SIG-M5 (cell line): ENCODE data around the gene FN3KRP.

Experiments used
- DNase-seq: peaks from one replicate; lab custom pipeline; 2025; lab: John Stamatoyannopoulos, UW

The FN3KRP gene

DNA sequence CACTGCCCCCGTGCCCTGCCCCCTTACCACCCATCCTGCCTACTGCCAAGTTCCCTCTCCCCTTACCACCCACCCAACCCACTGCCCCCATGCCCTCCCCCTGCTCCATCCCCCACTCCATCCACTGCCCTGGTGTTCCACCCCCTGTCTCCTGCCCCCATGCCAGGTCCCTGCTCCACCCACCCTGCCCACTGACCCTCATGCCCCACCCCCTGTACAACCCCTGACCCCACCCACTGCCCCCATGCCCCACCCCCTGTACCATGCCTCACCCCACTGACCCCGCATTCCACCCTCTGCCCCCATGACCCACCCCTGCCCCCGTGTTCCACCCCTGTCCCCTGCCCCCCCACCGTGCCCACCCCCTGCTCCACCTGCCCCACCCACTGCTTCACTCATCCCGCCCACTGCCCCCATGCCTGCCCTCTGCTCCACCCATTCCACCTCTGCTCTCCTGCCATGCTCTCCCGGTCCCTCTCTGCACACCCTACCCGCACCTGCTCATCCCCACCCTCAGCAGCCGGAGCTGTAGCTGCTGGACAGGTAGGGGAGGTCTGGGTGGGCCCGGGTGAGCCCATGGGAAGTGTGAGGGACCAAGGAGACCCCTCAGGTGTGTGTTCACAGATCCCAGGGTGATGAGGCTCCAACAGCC, 7.4 kb upstream of the FN3KRP start:
- DNase-seq: no peak

DNA sequence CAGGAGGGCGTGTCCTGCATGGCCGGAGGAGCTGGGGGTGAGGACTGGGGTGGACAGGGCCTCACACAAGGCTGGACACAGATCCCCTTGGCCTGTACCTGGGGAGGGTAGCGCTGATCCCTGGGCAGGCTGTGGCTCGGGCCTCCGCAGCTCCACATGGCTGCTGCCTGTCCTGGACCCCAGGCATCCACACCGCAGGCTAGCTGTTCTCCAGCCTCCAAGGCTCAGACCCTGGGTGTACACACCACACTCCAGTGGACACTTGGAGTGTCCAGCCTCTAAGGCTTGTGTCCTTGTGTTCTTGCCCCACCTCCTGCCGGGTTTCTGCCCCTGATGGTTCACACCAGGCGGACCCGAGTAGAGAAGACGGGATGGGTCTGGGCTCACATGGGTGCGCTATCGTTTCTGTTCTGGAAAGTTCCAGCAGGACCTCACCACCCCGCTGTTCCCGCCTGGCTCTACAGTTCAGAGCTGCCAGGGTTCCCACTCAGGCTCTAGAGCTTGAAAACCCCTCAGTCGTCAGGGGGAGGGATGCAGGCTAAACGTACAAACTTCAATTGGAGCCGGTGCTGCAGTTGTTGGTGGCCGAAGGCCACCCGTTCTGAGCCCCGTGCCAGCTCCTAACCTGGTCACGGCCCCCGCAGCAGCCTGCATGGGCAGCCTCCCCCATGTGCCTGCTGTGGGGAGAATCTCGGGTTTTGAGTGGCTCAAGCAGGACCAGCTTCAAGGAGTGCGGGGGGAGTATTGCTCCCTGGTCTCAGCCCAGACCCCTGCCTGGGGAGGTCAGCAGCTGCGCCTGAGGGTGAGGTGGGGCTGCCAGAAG, 6.6 kb upstream of the FN3KRP start:
- no peak for DNase-seq

DNA sequence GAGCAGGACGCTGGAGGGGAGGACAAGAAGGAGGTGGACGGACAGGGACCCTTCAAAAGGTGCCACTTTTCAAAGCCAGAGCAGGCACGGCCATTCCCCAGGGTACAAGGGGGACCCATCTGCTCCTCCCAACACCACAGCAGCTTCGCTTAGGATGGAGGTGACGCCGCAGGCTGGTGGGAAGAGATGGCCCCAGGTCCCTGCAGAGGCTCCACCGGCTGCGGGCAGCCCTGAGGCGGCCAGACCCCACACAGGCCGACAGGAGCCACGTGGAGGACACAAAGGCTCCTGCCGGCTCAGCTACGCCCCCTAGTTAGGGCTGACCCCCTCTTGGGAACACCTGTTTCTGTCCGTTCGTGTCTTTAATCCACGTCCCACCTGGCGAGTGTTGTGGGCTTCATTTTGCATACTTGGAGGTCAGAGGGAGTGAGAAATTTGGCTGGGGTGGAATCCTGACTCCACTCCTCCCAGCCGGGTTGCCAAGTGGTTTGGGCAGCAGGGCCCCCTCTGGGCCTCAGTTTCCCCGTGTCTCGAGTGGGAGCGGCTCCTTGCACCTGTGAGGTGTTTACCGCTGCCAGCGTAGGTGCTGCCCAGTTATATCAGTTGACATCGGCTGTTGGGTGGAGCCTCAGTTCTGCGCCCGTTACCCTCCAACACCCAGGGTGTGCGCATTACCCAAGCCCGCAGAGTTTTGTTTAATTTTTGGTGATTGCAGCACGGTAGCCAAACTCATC, 5.8 kb upstream of the FN3KRP start:
- no peak for DNase-seq

DNA sequence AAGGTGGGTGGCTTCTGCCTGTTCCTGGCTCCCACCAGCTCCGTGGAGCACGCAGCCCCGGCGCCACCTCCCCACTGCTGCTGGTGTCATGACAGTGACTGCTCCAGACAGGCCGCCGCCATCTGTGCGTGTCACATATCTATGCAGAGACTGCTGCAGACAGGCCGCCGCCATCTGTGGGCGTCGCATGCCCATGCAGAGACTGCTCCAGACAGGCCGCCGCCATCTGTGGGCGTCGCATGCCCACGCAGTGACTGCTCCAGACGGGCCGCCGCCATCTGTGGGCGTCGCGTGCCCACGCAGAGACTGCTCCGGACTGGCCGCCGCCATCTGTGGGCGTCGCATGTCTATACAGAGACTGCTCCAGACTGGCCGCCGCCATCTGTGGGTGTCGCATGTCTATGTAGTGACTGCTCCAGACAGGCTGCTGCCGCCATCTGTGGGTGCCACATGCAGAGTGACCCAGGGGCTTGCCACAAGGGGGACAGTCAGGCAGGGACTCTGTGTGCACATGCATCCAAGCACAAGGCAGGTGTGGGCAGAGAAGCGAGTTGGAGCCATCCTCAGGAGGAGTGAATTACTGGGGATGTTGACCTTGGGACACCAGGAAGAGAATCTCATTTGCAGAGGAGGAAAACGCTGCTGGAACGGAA, 3.3 kb upstream of the FN3KRP start:
- no peak for DNase-seq

DNA sequence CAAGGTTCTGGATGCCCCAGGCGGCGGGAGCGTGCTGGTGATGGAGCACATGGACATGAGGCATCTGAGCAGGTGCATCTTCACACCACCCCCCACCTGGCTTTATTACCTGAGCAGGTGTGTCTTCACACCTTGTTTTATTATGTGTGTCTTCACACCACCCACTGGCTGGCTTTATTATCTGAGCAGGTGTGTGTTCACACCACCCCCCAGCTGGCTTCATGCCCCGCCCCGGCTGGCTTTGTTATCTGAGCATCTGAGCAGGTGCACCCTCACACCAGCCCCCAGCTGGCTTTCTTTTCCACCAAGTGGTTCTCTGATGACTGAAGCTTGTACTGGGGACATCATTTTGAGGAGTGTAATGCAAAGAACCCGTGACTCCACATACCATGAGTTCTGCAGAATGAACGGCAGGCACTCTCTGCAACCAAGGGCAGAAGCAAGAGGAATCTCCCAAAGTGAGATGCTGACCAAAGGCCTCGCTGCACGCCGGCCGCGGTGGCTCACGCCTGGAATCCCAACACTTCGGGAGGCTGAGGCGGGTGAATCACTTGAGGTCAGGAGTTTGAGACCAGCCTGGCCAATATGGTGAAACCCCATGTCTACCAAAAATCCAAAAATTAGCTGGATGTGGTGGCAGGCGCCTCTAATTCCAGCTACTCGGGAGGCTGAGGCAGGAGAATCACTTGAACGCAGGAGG, 2.6 kb downstream of the FN3KRP start:
- DNase-seq: no peak

DNA sequence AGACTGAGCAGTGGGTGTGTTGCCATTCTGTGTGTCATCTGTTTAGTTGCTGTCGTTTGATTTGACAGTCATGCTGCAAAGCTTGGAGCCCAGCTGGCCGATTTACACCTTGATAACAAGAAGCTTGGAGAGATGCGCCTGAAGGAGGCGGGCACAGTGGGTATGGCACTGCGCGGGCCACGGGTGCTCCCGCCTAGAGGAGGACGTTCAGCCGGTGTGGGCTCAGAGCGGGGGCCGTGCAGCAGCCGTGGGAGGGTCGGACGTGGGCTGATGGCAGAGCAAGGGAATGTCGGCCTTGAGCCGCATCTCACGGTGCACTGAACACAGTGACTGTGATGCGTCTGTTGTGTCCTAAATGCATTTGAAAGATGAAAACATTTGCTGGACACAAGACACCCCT, 3.7 kb downstream of the FN3KRP start:
- DNase-seq: no peak

DNA sequence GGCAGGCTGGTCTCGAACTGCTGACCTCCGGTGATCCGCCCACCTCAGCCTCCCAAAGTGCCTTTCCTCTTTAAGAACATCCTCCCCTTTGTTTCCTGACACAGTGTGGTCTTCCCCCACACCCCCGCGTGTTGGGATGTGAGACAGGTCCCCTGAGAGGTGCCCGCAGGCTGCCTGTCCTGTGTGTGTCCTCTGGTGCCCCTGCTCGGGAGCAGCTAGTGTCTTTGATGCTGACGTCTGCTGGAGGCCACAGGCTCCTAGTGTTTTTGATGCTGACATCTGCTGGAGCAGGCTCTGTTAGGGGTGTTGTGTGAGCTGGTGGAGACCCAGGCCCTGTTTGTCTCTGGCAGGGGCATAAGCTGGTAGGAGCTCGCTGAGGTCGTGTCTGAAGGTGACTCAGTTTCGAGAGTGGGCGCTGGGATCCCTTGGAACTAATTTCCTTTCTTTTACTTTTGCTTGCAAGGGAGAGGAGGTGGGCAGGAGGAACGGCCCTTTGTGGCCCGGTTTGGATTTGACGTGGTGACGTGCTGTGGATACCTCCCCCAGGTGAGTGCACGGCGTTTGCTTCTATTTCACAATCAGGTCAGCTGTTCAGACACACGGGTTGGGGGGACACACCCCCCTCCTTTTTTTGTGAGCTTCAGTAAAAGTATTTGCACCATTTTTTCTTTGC, 6.0 kb downstream of the FN3KRP start:
- no peak for DNase-seq

DNA sequence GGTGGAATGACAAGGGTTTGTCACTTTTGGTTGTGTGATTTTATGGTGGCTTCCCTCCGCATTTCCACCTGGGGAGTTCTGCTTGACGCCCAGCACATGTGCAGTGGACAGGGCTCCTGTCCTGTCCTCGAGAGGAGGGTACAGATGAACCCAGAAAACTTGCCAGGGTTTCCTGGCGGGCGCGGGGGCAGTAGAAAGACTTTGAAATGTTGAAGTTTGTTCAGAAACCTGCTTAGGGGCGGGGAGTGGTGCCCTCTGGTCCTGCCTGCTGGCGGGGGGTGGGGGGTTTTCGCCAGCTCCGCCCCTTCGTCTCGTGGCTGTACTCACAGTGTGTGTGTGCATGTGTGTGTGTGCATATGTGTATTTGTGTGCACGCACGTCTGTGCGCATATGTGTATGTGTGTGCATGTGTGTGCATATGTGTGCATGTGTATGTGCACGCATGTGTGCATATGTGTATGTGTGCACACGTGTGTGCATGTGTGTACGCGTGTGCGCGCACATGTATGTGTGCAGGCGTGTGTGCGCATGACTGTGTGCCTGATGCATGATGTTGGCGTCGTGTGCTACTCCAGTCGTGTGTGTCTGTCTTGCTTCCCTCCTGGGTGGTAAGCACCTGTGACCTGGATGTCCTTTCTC, 6.8 kb downstream of the FN3KRP start:
- DNase-seq: no peak

DNA sequence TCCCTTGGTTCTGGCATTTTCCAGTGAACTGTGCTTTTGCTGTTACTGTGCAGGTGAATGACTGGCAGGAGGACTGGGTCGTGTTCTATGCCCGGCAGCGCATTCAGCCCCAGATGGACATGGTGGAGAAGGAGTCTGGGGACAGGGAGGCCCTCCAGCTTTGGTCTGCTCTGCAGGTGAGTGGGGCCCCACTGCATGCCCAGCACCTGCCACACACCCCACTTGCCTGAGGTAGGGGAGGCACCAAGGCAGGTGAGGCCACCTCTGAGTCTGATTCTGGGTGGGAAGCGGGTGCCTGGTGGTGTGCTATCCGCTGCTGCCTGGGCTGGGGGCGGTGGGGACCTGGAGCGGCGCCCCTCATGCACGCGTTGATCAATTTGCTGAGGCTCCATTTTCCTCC, 9.9 kb downstream of the FN3KRP start:
- DNase-seq: no peak

DNA sequence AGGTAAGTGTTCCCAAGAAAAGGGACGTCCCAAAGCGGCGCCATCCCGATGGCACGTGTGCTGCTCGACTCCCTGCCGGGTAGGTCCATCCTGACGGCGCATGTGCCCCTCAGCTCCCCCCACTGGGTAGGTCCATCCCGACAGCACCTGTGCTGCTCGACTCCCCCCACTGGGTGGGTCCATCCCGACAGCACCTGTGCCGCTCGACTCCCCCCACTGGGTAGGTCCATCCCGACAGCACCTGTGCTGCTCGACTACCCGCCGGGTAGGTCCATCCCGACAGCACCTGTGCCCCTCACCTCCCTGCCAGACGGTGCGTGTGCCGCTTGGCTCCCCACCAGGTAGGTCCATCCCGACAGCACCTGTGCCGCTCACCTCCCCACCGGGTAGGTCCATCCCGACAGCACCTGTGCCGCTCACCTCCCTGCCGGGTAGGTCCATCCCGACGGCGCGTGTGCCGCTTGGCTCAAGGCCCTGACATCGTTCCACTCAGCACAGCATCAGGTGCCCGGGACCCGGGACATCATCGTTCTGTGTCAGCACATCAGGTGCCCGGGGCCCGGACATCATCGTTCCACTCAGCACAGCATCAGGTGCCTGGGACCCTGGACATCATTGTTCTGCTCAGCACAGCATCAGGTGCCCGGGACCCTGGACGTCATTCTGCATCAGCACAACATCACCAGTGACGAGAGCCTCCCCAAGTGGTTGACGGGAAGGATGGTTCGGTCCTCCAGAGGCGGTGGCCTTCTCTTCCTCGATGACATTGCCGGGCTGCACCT, 13.2 kb downstream of the FN3KRP start:
- no peak for DNase-seq

DNA sequence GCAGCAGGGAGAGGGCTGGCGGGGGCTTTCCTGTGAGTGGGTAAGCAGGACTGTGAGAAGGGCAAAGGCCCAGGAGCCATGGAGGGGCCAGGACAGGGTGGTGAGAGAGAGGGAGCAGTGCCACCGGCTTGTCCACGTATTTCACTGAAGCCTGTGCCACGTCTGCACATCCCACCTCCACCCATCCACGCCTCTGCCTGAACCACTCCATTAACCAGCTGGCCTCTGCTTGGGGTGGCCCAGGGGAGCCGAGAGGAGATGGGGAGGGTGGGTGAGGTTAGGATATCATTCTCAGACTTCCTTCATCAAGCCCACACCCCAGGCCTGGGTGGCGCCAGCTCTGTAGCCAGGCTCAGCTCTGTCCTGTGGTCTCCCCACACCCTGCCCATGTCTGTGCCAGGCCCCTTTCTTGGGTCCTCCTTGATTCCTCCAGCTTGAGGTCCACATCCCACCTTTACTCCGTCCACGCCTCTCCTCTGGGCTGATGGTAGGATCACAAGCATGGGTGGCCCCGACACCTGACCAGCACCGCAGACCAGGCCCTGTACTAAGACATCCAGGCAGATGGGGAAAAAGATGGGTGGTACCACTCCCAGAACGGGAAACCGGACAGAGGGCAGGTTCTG, 15.7 kb downstream of the FN3KRP start:
- no peak for DNase-seq

DNA sequence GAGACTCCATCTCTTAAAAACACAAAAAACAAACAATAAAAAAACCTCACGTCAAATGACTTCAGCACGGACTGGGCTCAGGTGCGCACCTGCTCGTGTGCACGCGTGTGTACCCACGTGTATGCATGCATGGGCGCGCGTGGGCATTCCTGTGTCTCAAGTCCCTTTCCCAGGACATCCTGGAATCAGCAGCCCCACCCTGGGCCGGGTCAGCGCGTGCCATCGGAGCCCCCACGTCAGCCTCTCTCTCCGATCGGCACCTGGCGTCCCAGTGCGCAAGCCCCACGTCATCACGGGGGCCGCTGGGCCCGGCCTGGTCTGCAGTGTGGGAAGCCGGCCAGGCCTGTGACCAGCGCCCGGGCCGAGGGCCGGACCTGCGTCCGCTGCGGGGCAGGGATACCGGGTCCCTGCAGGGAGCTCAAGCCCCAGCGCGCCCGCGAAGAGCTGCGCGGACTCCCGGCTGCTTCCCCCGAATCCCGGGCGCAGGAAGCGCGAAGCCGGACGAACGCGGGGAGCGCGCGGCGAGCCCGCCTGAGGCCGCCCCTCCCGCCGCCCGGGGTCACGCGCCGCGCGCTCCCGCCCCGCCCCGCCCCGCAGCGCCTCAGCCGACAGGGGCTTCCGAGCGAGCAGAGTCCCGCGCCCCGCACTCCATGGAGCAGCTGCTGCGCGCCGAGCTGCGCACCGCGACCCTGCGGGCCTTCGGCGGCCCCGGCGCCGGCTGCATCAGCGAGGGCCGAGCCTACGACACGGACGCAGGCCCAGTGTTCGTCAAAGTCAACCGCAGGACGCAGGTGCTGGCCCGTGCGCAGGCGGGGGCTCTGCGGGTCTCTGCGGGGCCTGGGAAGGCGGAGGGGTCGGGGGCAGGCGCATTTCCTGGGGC, 18.7 kb downstream of the FN3KRP start, which contains the start of gene FN3K:
Gene FN3K (plus strand): TSS at position 629 of the 880 bp plus-strand sequence. CDS start 22 bp downstream, at position 651.
- no peak for DNase-seq

DNA sequence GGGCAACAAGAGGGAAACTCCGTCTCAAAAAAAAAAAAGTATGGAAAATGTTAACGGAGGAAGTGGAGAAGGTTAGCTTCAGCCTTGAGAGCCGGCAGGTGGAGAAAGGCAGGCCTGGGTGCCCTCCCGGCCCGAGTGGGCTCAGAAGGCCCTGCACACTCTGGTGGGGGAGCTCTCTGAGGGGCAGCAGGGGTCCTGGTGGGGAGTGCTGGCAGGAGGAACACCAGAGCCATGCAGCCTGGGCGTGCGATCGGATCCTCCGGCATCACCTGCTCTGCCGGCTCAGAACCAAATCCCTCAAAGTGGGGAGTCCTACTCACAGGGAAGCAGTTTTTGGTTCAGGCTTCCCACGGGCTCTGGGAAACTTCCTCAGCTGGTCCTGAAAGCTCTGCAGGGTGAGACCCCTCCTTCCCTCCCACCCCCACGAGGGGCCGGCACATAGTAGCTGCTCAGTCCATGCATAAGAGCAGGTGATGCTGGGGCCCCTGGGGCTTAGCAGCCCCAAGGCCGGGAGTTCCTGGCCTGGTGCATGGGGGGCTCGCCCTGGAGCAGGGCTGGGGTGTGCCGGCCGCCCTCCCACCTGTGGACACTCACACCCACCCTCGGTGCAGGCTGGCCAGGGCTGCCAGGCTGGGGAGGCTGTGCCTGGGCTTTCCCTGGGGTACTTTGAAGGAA, 20.1 kb downstream of the FN3KRP start:
- no peak for DNase-seq

DNA sequence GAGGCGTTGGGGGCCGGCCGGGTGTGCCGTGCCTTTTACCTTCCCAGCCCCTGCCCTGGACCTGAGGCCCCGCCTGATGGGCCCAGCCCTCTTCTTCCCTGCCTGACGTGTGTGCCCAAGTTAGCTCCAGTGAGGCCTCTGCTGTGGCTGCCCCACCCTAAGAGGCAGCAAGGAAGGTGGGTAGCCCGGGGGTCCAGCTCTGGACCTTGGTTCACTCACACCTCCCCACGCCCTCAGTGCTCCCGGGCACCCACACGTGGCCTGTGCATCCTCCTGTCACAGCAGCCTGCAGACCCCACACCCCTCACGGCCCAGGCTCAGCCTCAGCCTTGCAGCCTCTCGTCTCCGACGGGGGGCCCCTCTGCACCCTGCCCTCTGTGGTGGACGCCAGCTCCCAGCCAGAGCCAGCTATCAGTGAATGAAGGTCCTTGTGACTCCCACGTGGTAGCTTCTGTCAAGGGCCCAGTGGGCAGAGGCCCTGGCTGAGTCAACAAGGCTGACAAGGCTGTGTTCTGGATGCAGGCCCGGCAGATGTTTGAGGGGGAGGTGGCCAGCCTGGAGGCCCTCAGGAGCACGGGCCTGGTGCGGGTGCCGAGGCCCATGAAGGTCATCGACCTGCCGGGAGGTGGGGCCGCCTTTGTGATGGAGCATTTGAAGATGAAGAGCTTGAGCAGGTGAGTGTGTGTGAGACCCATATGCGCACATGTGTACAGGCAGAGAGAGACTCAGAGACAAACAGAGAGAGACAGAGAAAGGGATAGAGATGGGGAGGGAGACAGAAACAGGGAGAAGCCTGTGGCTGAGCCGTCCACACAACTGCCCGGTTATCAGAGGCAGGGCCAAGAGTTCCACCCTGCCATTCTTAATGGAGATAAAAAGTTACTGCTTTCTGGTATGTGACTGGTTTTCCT, 21.7 kb downstream of the FN3KRP start:
- DNase-seq: no peak

DNA sequence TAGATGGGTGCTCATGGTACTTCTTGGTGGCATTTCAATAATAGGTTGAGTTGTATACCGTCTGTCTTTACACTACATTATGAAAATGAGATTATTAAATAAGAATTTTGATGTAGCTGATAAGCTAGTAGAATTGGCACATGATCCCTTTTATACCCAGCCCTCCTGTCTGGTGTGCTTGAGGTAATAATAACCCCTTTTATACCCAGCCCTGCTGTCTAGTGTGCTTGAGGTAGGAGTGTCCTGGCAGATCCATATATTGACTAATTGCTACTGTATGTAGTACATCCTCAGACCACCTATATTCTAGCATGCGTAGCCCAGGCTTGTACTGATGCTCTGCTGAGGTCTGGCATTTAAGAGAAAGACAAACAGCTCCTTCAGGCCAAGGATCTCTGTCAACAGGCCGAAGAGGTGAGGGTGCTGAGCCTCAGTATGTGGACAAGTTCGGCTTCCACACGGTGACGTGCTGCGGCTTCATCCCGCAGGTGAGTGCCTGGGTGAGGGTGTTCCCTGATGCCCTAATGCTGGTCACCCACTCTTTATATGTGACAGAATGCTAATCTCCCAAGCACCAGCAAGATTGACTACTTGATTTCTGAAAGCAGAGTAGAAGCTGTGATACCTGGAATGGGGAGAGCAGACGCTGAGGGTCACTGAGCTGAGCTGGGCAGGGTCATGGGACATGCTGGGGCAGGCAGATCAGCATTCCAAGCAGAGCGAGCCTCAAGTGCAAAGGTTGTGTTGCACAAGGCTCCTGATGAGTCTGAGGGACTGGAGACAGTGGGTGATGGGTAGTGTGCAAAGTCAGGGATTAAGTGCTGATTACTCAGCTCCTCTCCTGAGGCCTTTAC, 24.6 kb downstream of the FN3KRP start:
- no peak for DNase-seq
